Ishikawa (cell line): Measurements from ENCODE around the gene TBX15.

Experiments used
- CEBPB ChIP-seq: IDR thresholded peaks from 2 replicates; pipeline ENCODE4 v1.6.1; 2012
- CREB1 ChIP-seq: IDR thresholded peaks from 2 replicates; pipeline ENCODE4 v1.6.1; 2012; ENCODE audit warnings: low read depth
- EGR1 ChIP-seq: IDR thresholded peaks from 2 replicates; pipeline ENCODE4 v1.6.1; 2012
- EP300 ChIP-seq: IDR thresholded peaks from 2 replicates; pipeline ENCODE4 v1.6.1; 2012; ENCODE audit warnings: borderline replicate concordance
- FOXM1 ChIP-seq: IDR thresholded peaks from 2 replicates; pipeline ENCODE4 v1.6.1; 2012; ENCODE audit warnings: low read depth, borderline replicate concordance
- MAX ChIP-seq: IDR thresholded peaks from 2 replicates; pipeline ENCODE4 v1.6.1; 2012
- NFIC ChIP-seq: IDR thresholded peaks from 2 replicates; pipeline ENCODE4 v1.6.1; 2012
- RAD21 ChIP-seq: IDR thresholded peaks from 2 replicates; pipeline ENCODE4 v1.6.1; 2012; ENCODE audit warnings: low read depth
- REST ChIP-seq: IDR thresholded peaks from 2 replicates; pipeline ENCODE4 v1.6.1; 2012; ENCODE audit warnings: low read depth, mild to moderate bottlenecking
- TAF1 ChIP-seq: IDR thresholded peaks from 2 replicates; pipeline ENCODE4 v1.6.1; 2012; ENCODE audit warnings: low read depth, mild to moderate bottlenecking
- TCF12 ChIP-seq: IDR thresholded peaks from 2 replicates; pipeline ENCODE4 v1.6.1; 2012; ENCODE audit warnings: low read depth
- TEAD4 ChIP-seq: IDR thresholded peaks from 2 replicates; pipeline ENCODE4 v1.6.1; 2012
- USF1 ChIP-seq: IDR thresholded peaks from 2 replicates; pipeline ENCODE4 v1.6.1; 2012
- YY1 ChIP-seq: IDR thresholded peaks from 2 replicates; pipeline ENCODE4 v1.6.1; 2012; ENCODE audit warnings: low read depth
- ZBTB7A ChIP-seq: IDR thresholded peaks from 2 replicates; pipeline ENCODE4 v1.6.1; 2012; ENCODE audit warnings: low read depth

Gene TBX15

GRCh38 chr1:118868387-118868786 lies 119.8 kb downstream of the TBX15 start:
- TF ChIP-seq EGR1 (no peak), USF1 (no peak), FOXM1 (no peak), REST (no peak), TCF12 (no peak), NFIC (no peak), YY1 (no peak), CEBPB (no peak), MAX (no peak), RAD21 (no peak), EP300 (no peak), TEAD4 (no peak), TAF1 (no peak), ZBTB7A (no peak)

GRCh38 chr1:118866330-118866729 lies 121.8 kb downstream of the TBX15 start:
- TF ChIP-seq CEBPB = no peak
- no peak for TF ChIP-seq FOXM1
- TF ChIP-seq TCF12 = no peak
- no peak for TF ChIP-seq USF1
- TF ChIP-seq EP300 = no peak

GRCh38 chr1:118863688-118864087 lies 124.5 kb downstream of the TBX15 start:
- TF ChIP-seq NFIC = no peak
- no peak for TF ChIP-seq USF1
- TF ChIP-seq EP300 = no peak
- TF ChIP-seq FOXM1 = no peak
- no peak for TF ChIP-seq ZBTB7A
- TF ChIP-seq TAF1 = no peak
- no peak for TF ChIP-seq TCF12
- no peak for TF ChIP-seq TEAD4
- no peak for TF ChIP-seq REST
- no peak for TF ChIP-seq RAD21
- no peak for TF ChIP-seq MAX
- no peak for TF ChIP-seq CEBPB
- TF ChIP-seq CREB1 = no peak
- no peak for TF ChIP-seq EGR1
- TF ChIP-seq YY1 = no peak

- TF ChIP-seq REST (no peak), NFIC (no peak), EGR1 (no peak), ZBTB7A (no peak), CEBPB (no peak), FOXM1 (no peak), EP300 (no peak)
Observed at GRCh38 chr1:118862755-118863154, 125.4 kb downstream of the TBX15 start.

- no peak for TF ChIP-seq CEBPB
- TF ChIP-seq YY1 = no peak
- TF ChIP-seq ZBTB7A = no peak
- TF ChIP-seq USF1 = no peak
- TF ChIP-seq TEAD4 = no peak
- TF ChIP-seq REST = no peak
- no peak for TF ChIP-seq EP300
Observed at GRCh38 chr1:118861216-118861615, 126.9 kb downstream of the TBX15 start.
